HG02884 (cell line): Measurements from ENCODE around the gene SUPT7L.
A peak's percentile ranks its signal among the peaks of the same experiment; 100 is the strongest.
"Not testable (repeated sequence)": the region's sequence is repeated elsewhere in the genome, so short reads cannot be mapped to it uniquely, and the experiment has no call there.

ENCODE experiments used
- ATAC-seq: cut with Tn5 transposase; IDR thresholded peaks from one replicate; pipeline ENCODE4 v1.9.1; 2021; ENCODE audit warnings: mild to moderate bottlenecking, moderate library complexity; ENCODE audit not compliant: unreplicated experiment

SUPT7L gene

GRCh38 chr2:27685577-27685976, 22.2 kb upstream of the SUPT7L start:
- ATAC-seq, result no peak

- ATAC-seq, result not testable (repeated sequence)
These were observed 21.6 kb upstream of the SUPT7L start for GRCh38 chr2:27685006-27685405.

- peak; percentile 74 for ATAC-seq
These were observed 20.1 kb upstream of the SUPT7L start for GRCh38 chr2:27683390-27684071.

- ATAC-seq, result not testable (repeated sequence)
These were observed 18.9 kb upstream of the SUPT7L start for GRCh38 chr2:27682334-27682771.

- no peak for ATAC-seq
These were observed 18.4 kb upstream of the SUPT7L start for GRCh38 chr2:27681841-27682240.

GRCh38 chr2:27680571-27680970, 17.2 kb upstream of the SUPT7L start:
- no peak for ATAC-seq

- no peak for ATAC-seq
These were observed 9.5 kb upstream of the SUPT7L start for GRCh38 chr2:27672723-27673486.

GRCh38 chr2:27671235-27671634, 7.8 kb upstream of the SUPT7L start:
- ATAC-seq, result no peak

- ATAC-seq, result no peak
These were observed 4.0 kb upstream of the SUPT7L start for GRCh38 chr2:27667446-27667845.

- no peak for ATAC-seq
These were observed 1.4 kb upstream of the SUPT7L start for GRCh38 chr2:27664622-27665363.

GRCh38 chr2:27664154-27664574, 750 bp upstream of the SUPT7L start:
- peak; percentile 13 for ATAC-seq

- ATAC-seq, result no peak
These were observed 2.0 kb downstream of the SUPT7L start for GRCh38 chr2:27661371-27661770.

GRCh38 chr2:27655155-27655951, 8.1 kb downstream of the SUPT7L start:
- no peak for ATAC-seq

GRCh38 chr2:27653397-27653796, 10.0 kb downstream of the SUPT7L start:
- no peak for ATAC-seq

GRCh38 chr2:27652790-27653189, 10.6 kb downstream of the SUPT7L start:
- no peak for ATAC-seq

- ATAC-seq, result no peak
These were observed 11.1 kb downstream of the SUPT7L start for GRCh38 chr2:27652341-27652740.

- no peak for ATAC-seq
These were observed 12.4 kb downstream of the SUPT7L start for GRCh38 chr2:27651056-27651455.

GRCh38 chr2:27647737-27648136, 15.7 kb downstream of the SUPT7L start:
- no peak for ATAC-seq

GRCh38 chr2:27647289-27647688, 16.1 kb downstream of the SUPT7L start:
- no peak for ATAC-seq

GRCh38 chr2:27645197-27645596, 18.2 kb downstream of the SUPT7L start:
- ATAC-seq, result no peak

- ATAC-seq, result no peak
These were observed 22.6 kb downstream of the SUPT7L start for GRCh38 chr2:27640722-27641245.
